Neural cell (in vitro differentiated cells): ENCODE data around the gene SERTAD3. TPM values are rescaled to one million over a fixed set of nuclear protein-coding genes. Genes with fewer than 3 reads are reported as not detected.

Experiments
- H2AFZ ChIP-seq: fragments of 200-600, 300-800 bp; sonication (generic), shearing (Covaris generic); 2 replicates; pipeline ENCODE4 v1.6.0; 2014; ENCODE audit warnings: low read depth, mild to moderate bottlenecking, antibody characterized with exemption, low read length, moderate library complexity
- H3F3A ChIP-seq: fragments of 200-600 bp; shearing (Covaris generic); 2 replicates; pipeline ENCODE4 v1.6.1; 2016; ENCODE audit warnings: mild to moderate bottlenecking, moderate library complexity, mixed read lengths, antibody characterized with exemption, low read length; ENCODE audit not compliant: insufficient read depth, poor library complexity, severe bottlenecking
- H3K27ac ChIP-seq: fragments of 200-600, 300-800 bp; sonication (generic), shearing (Covaris generic); 2 replicates; pipeline ENCODE4 v1.5.1; 2014; ENCODE audit warnings: mild to moderate bottlenecking, low read length, moderate library complexity
- H3K27me3 ChIP-seq: fragments of 300-800, 200-600 bp; sonication (generic), shearing (Covaris generic); 2 replicates; pipeline ENCODE4 v1.6.0; 2014; ENCODE audit warnings: mild to moderate bottlenecking, low read depth, low read length, moderate library complexity; ENCODE audit not compliant: insufficient read depth
- H3K36me3 ChIP-seq: fragments of 300-800, 200-600 bp; sonication (generic), shearing (Covaris generic); 2 replicates; pipeline ENCODE4 v1.5.1; 2014; ENCODE audit warnings: mild to moderate bottlenecking, antibody characterized with exemption, low read length, moderate library complexity; ENCODE audit not compliant: insufficient read depth
- H3K4me2 ChIP-seq: fragments of 300-800, 200-600 bp; sonication (generic), shearing (Covaris generic); 2 replicates; pipeline ENCODE4 v1.6.0; 2014; ENCODE audit warnings: mild to moderate bottlenecking, low read length
- H3K4me3 ChIP-seq: fragments of 300-800, 200-600 bp; sonication (generic), shearing (Covaris generic); 2 replicates; pipeline ENCODE4 v1.5.1; 2014; ENCODE audit warnings: mild to moderate bottlenecking, low read length, moderate library complexity
- H3K79me2 ChIP-seq: fragments of 200-600 bp; shearing (Covaris generic); replicated peaks from 2 replicates; pipeline ENCODE4 v1.6.0; 2014; ENCODE audit warnings: mild to moderate bottlenecking, low read length, moderate library complexity; ENCODE audit not compliant: insufficient read depth
- H3K9ac ChIP-seq: fragments of 300-800, 200-600 bp; sonication (generic), shearing (Covaris generic); 2 replicates; pipeline ENCODE4 v1.6.1; 2016; ENCODE audit warnings: mild to moderate bottlenecking, low read length, mixed read lengths
- H3K9me2 ChIP-seq: fragments of 200-600 bp; shearing (Covaris generic); 2 replicates; pipeline ENCODE4 v1.6.1; 2016; ENCODE audit warnings: mild to moderate bottlenecking, low read length, mixed read lengths; ENCODE audit not compliant: insufficient read depth
- H3K9me3 ChIP-seq: fragments of 200-600, 300-800 bp; sonication (generic), shearing (Covaris generic); 2 replicates; pipeline ENCODE4 v1.6.1; 2016; ENCODE audit warnings: mild to moderate bottlenecking, mixed run types, low read length, moderate library complexity, mixed read lengths
- H4K20me1 ChIP-seq: fragments of 200-600 bp; shearing (Covaris generic); 2 replicates; pipeline ENCODE4 v1.6.1; 2016; ENCODE audit warnings: mild to moderate bottlenecking, mixed run types; ENCODE audit not compliant: insufficient read depth
- EP300 ChIP-seq: fragments of 450-650 bp; conservative IDR thresholded peaks from 2 replicates; pipeline ENCODE4 v1.6.1; 2014; ENCODE audit warnings: antibody characterized with exemption, mild to moderate bottlenecking, moderate library complexity; ENCODE audit not compliant: poor library complexity, severe bottlenecking
- EZH2 ChIP-seq: fragments of 200-600, 300-800 bp; shearing (Covaris generic), sonication (generic); IDR thresholded peaks from 2 replicates; pipeline ENCODE4 v1.6.1; 2014; ENCODE audit warnings: antibody characterized with exemption, low read length, borderline replicate concordance, mild to moderate bottlenecking; ENCODE audit not compliant: insufficient read depth, poor library complexity, severe bottlenecking
- MXI1 ChIP-seq: fragments of 450-650 bp; conservative IDR thresholded peaks from 2 replicates; pipeline ENCODE4 v1.6.1; 2014; ENCODE audit warnings: antibody characterized with exemption, mild to moderate bottlenecking; ENCODE audit not compliant: poor library complexity, severe bottlenecking
- POLR2AphosphoS5 ChIP-seq: IDR thresholded peaks from 2 replicates; pipeline ENCODE4 v1.6.1; 2012
- RAD21 ChIP-seq: fragments of 450-650 bp; conservative IDR thresholded peaks from 2 replicates; pipeline ENCODE4 v1.6.1; 2014; ENCODE audit warnings: antibody characterized with exemption, mild to moderate bottlenecking, moderate library complexity
- SMC3 ChIP-seq: fragments of 450-650 bp; conservative IDR thresholded peaks from 2 replicates; pipeline ENCODE4 v1.6.1; 2014; ENCODE audit warnings: antibody characterized with exemption, mild to moderate bottlenecking, moderate library complexity; ENCODE audit not compliant: poor library complexity
- TAF1 ChIP-seq: IDR thresholded peaks from 2 replicates; pipeline ENCODE4 v1.6.1; 2012; ENCODE audit warnings: low read depth
- polyA plus RNA-seq: library from polyadenylated mRNA; depleted of rRNA; stranded (reverse); fragments of >200 nt; gene quantifications from 2 replicates; pipeline ENCODE4 v1.2.3, GENCODE V29; 2014
- TF ChIP-seq, protein P1 (sequence below): IDR thresholded peaks from 2 replicates; pipeline ENCODE4 v1.6.1; 2012; ENCODE audit warnings: borderline replicate concordance
- TF ChIP-seq, protein P2 (sequence below): fragments of 450-650 bp; IDR thresholded peaks from 2 replicates; pipeline ENCODE4 v1.5.1; 2014; ENCODE audit warnings: antibody characterized with exemption, mild to moderate bottlenecking, moderate library complexity; ENCODE audit not compliant: poor library complexity, severe bottlenecking

Gene SERTAD3
- polyA plus RNA-seq, 1 donor from 2014 or later: 7.6 TPM

DNA sequence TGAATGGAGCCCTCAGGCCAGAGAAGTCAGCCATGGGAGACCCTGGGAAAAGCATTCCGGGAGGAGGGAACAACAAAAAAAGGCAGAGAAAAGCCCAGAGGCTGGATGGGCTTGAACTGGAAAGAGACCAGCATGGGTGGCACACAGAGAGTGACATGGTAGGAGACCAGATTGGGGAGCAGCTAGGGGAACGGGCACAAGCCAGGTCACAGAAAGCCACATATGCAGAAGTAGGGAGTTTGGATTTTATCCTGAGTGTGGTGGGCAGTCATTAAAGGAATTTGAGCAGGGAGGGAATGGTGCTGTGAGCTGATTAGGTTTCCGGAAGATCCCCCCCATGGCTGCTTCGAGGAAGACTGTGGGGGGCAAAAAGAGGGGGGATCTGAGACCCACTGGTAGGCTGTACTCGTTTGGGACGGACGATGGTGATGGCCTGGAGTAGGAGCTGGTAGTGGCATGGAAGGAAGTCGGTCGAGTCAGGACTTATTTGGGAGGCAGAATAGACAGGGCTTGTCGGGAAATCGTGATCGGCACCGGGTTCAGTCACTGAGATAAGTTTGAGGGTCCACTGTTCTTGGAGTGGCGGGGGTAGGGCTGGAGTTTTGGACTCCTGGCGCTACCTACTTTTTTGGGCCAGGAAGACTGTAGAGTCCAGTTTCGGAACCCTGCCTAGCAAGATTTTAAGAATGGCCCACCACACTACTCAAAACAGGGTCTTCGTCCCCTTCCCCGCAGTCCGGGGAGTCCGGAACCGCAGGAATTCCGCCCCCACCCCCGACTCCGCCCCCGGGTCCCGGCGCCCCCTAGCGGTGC is 19.3 kb downstream of the SERTAD3 start:
- no peaks in the 10 kb centered on the region for H4K20me1 ChIP-seq
- H2AFZ ChIP-seq: peak overlapping the region; percentile 45
- peak overlapping the region; percentile 85 for H3K4me3 ChIP-seq
- TF ChIP-seq EP300 (no peak), RAD21 (no peak)
- peak overlapping the region; percentile 81 for H3K27ac ChIP-seq
- H3K9me3 ChIP-seq: no peaks in the 10 kb centered on the region
- H3K4me2 ChIP-seq: peak overlapping the region; percentile 44
- H3K27me3 ChIP-seq: no peaks in the 10 kb centered on the region
- no peaks in the 10 kb centered on the region for H3K79me2 ChIP-seq
- peak overlapping the region; percentile 76 for H3K9ac ChIP-seq
- H3K9me2 ChIP-seq: no peaks in the 10 kb centered on the region
- H3K36me3 ChIP-seq: no peaks in the 10 kb centered on the region
- no peaks in the 10 kb centered on the region for H3F3A ChIP-seq

DNA sequence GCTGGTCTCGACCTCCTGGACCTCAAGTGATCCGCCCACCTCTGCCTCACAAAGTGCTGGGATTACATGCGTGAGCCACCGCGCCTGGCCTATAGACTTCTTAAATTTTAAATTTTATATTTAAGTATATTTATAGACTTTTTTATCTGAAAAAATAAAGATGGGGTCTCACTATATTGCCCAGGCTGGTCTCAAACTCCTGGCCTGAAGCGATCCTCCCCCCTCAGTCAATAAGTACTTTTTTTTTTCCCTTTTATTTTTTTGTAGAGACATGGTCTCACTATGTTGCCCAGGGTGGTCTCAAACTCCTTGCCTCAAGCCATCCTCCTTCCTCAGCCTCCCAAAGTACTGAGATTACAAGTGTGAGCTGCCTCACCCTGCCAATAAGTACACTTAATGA is 20.2 kb downstream of the SERTAD3 start:
- Histone ChIP-seq H3K36me3 (no peaks in the 10 kb centered on the region), H3F3A (no peaks in the 10 kb centered on the region), H4K20me1 (no peaks in the 10 kb centered on the region), H3K27me3 (no peaks in the 10 kb centered on the region), H3K4me3 (no peak overlapping the region), H3K79me2 (no peaks in the 10 kb centered on the region), H3K9ac (no peak overlapping the region), H3K27ac (no peak overlapping the region), H3K4me2 (no peak overlapping the region), H2AFZ (no peak overlapping the region), H3K9me3 (no peaks in the 10 kb centered on the region), H3K9me2 (no peaks in the 10 kb centered on the region)
- TF ChIP-seq, protein P1, sequence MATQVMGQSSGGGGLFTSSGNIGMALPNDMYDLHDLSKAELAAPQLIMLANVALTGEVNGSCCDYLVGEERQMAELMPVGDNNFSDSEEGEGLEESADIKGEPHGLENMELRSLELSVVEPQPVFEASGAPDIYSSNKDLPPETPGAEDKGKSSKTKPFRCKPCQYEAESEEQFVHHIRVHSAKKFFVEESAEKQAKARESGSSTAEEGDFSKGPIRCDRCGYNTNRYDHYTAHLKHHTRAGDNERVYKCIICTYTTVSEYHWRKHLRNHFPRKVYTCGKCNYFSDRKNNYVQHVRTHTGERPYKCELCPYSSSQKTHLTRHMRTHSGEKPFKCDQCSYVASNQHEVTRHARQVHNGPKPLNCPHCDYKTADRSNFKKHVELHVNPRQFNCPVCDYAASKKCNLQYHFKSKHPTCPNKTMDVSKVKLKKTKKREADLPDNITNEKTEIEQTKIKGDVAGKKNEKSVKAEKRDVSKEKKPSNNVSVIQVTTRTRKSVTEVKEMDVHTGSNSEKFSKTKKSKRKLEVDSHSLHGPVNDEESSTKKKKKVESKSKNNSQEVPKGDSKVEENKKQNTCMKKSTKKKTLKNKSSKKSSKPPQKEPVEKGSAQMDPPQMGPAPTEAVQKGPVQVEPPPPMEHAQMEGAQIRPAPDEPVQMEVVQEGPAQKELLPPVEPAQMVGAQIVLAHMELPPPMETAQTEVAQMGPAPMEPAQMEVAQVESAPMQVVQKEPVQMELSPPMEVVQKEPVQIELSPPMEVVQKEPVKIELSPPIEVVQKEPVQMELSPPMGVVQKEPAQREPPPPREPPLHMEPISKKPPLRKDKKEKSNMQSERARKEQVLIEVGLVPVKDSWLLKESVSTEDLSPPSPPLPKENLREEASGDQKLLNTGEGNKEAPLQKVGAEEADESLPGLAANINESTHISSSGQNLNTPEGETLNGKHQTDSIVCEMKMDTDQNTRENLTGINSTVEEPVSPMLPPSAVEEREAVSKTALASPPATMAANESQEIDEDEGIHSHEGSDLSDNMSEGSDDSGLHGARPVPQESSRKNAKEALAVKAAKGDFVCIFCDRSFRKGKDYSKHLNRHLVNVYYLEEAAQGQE: no peak
- no peak for TF ChIP-seq TAF1
- TF ChIP-seq POLR2AphosphoS5: no peak
- no peak for TF ChIP-seq MXI1
- no peak for TF ChIP-seq EP300
- no peak for TF ChIP-seq SMC3
- TF ChIP-seq, protein P2, sequence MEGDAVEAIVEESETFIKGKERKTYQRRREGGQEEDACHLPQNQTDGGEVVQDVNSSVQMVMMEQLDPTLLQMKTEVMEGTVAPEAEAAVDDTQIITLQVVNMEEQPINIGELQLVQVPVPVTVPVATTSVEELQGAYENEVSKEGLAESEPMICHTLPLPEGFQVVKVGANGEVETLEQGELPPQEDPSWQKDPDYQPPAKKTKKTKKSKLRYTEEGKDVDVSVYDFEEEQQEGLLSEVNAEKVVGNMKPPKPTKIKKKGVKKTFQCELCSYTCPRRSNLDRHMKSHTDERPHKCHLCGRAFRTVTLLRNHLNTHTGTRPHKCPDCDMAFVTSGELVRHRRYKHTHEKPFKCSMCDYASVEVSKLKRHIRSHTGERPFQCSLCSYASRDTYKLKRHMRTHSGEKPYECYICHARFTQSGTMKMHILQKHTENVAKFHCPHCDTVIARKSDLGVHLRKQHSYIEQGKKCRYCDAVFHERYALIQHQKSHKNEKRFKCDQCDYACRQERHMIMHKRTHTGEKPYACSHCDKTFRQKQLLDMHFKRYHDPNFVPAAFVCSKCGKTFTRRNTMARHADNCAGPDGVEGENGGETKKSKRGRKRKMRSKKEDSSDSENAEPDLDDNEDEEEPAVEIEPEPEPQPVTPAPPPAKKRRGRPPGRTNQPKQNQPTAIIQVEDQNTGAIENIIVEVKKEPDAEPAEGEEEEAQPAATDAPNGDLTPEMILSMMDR: no peak
- TF ChIP-seq EZH2: no peak
